HG03196 (cell line): ENCODE results near the gene TMEM201.

ENCODE experiments used
- ATAC-seq: cut with Tn5 transposase; IDR thresholded peaks from one replicate; pipeline ENCODE4 v1.9.1; 2021; ENCODE audit not compliant: unreplicated experiment

The TMEM201 gene

GRCh38 chr1:9652379-9653209 is 63.9 kb downstream of the TMEM201 start:
- no peak for ATAC-seq

- ATAC-seq, result no peak
Measured at GRCh38 chr1:9653210-9653490, 64.4 kb downstream of the TMEM201 start.

GRCh38 chr1:9653491-9654050 is 64.9 kb downstream of the TMEM201 start:
- ATAC-seq, result no peak

- no peak for ATAC-seq
Measured at GRCh38 chr1:9654051-9654833, 65.5 kb downstream of the TMEM201 start.

- no peak for ATAC-seq
Measured at GRCh38 chr1:9654834-9655723, 66.4 kb downstream of the TMEM201 start.

GRCh38 chr1:9655836-9656235 is 67.1 kb downstream of the TMEM201 start:
- ATAC-seq, result no peak

GRCh38 chr1:9657521-9658032 is 68.9 kb downstream of the TMEM201 start:
- no peak for ATAC-seq

GRCh38 chr1:9658199-9658598 is 69.5 kb downstream of the TMEM201 start:
- no peak for ATAC-seq

GRCh38 chr1:9659328-9659727 is 70.6 kb downstream of the TMEM201 start:
- no peak for ATAC-seq

GRCh38 chr1:9663257-9663656 is 74.5 kb downstream of the TMEM201 start:
- ATAC-seq, result no peak
